HG03521 (cell line): ENCODE data around the gene TBATA.

Experiments
- ATAC-seq: cut with Tn5 transposase; IDR thresholded peaks from one replicate; pipeline ENCODE4 v1.9.1; 2021; ENCODE audit warnings: mild to moderate bottlenecking, moderate library complexity; ENCODE audit not compliant: unreplicated experiment

Gene TBATA

DNA sequence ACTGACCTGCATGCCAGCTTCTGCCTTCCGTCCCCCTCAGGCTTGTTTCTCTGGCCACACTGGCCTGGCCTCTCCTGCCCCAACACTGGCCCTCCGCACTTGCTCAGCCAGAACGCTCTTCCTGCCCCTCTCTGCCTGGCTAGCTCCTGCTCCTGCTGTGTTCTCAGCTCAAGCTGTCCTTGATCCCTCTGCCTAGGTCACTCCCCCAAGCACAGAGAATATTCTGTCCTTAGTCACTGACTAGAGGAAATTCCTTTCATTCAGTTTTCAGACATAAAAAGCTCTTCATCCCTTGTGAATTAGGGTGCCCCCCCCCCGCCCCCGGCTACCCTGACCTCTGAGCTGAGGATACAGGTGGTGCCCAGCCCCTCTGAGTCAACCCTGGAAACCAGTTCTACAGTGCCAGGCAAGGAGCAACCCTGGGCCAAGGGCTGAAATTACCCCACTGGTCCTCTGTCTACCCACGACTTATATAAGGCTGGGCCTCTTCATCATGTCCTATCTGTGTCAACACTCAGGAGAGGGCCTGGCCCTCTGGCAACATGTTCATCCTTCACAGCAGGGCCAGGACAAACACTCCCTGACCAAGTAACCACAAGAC, 23.9 kb upstream of the TBATA start:
- ATAC-seq: no peak

DNA sequence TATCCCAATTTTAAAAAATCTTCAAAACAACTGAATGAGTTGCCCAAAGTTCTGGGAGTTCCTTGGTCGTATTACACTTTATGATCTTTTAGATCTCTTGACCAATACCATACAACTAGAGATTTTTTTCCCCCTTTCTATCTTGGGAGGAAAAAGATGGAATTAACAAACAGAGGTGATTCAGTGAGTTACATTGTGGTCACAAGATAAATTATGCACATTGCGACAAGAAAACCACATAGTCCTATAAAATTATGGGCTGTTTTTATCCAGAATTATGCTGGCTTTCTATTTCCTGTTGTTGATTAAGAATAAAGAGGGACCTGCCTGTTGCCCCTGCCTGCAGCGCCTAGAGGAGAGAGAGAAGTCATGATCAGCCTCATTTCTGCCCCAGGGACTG, 22.4 kb upstream of the TBATA start:
- no peak for ATAC-seq

DNA sequence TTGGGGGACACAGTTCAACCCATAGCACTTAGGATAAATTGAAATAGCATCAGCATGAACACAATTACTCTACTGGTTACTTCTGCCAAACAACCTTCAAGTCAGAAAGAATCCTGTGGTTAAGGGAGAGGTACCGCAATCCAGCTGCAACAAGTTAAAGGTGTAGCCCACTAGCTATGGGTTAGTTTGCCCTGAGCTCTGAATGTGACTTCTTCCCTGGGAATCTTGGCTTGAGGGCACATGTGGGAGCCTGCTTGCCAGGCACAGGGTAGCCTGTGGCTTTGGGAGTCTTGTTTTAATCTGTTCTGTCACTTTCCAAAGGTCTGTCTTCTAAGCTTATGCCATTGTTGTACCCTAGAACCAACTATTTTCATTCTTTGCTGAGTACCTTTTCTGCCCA, 21.7 kb upstream of the TBATA start:
- no peak for ATAC-seq

DNA sequence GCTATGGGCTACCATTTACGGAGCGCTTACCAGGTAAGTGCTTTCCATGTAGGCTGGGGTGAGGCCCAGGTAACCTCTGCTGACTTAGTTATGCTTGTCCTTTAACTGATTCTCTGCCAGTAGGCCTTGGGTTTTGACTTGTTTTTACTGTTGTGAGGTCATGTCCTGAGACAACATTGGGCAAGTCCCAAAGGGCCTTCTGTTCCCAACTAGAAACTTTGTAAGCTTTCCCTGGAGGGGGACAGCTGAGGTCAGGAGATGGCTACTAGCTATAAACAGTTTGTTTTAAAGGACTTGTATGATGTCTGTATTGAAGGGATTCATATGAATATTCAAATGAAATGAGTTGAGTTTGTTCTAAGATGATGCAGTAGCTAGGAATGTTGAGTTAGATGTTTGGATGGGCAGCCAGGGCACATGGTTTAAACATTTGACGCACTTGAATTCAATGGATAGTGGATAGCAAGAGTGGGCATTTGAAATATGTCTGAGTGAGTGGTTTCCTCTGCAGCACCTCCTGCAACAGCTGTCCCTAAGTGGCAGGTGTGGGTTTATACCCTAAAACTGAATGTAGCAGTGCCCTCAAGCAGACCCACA, 20.5 kb upstream of the TBATA start:
- no peak for ATAC-seq

DNA sequence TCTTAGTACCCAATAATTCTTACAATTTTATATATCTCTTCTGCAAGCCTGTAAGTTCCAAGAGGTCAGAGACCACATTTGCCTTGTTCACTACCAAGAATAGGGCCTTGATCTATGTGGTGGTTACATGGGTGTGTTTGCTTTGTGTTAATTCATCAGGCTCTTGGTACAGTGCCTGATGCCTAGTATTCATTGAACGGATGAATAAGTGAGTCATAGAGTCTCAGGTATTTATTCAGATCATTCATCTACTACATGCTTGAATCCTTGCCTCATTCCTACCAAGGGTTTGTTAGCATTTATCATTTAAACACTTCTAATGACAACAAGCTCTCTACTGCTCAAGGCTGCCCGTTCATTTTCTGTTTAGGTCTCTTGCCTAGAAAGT, 19.2 kb upstream of the TBATA start:
- ATAC-seq: no peak

DNA sequence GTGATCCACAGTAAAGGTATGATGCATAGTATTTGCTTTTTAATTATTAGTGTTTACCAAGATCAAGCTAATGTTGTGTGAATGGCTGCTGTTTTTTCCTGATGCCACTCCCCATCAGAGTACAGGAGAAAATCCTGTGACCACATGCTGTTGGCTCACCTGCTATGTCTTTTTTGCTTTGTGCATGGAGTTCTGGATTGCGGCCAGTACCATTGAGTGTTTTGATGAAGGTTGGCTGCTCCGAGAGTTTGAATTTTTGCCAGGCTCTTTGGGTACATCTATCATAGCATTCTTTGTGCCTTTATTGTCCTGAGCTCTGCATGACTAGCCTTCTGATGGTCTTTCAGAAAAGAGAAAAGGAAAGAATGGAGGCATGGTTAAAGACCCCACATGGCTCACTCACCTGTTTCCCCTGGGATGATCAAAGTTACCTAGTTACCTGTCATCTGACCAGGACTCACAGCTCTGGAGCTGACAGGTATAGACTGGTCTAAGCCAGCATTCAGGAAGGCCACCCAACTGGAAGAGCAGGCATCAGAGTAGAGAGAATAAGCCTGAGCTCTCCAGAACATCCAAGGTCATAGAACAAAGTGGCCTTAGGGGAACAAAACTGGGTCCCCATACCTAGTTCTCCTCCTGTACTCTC, 18.7 kb upstream of the TBATA start:
- ATAC-seq: no peak

DNA sequence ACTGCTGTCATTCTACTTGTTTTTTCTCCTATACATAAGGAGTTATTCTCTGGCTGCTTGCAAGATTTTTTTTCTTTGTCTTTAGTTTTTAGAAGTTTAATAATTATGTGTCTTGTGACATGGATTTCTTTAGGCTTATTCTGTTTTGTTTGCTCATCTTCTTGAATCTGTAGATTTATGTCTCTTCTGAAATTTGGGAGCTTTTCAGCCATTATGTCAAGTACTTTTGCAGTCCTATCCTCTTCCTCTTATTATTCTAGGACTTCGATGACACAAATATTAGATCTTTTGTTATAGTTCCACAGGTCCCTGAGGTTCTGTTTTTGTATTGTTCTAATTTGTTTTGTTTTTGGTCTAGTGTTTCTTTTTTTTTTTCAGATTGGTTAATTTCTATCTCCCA, 16.7 kb upstream of the TBATA start:
- ATAC-seq: no peak

DNA sequence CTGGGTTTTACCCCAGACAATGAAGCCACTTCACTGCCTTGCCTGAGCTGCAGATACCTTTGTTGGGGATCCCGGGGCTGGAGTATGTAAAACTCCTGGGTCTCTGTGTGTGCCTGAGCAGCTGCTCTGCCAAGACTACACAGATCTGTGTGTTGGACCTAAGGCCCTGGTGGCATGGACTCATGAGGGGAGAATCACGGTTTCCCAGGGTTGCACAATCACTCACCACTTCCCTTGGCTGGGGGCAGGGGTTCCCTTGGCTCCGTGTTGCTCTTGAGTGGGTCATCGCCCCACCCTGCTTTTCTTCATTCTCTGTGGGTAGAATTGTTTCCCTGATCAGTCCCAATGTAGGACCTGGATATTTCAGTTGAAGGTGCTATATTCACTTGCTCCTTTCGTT, 13.9 kb upstream of the TBATA start:
- no peak for ATAC-seq

DNA sequence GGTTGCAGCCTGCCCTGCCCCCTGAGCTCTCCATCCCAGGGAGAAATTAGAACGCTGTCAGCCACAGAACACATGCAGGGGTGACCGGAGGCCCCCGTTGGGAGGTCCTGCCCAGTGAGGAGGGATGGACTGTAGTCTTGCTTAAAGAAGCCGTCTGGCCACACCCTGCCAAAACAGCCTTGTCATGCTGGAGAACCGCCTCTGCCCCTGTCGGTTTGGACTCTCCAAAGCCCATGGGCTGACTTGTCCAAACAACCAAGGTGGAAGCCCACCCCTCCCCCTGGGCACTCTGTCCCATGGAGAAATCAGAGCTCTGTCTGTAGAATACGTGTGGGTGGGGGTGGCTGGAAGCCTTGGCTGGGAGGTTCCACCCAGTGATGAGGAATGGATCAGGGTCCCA, 12.7 kb upstream of the TBATA start:
- no peak for ATAC-seq

DNA sequence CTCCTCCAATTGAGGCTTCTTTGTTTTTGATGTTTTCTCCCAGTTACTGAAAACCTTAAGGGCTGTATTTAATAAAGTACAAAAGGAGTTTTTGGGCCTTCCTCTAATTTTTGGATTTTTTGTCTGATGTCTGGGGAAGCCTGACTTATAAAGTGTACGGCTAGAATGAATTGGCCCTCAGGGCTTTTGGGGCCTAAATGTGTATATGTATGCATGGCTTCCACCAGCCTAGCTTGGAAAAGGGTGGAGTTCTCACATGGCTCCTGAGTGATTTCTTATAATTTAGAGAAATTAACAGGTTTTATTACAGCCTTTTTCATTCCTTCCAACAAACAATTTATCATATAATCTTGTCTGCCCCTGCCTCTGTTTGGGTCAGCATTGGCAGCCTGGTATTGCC, 10.4 kb upstream of the TBATA start:
- no peak for ATAC-seq

DNA sequence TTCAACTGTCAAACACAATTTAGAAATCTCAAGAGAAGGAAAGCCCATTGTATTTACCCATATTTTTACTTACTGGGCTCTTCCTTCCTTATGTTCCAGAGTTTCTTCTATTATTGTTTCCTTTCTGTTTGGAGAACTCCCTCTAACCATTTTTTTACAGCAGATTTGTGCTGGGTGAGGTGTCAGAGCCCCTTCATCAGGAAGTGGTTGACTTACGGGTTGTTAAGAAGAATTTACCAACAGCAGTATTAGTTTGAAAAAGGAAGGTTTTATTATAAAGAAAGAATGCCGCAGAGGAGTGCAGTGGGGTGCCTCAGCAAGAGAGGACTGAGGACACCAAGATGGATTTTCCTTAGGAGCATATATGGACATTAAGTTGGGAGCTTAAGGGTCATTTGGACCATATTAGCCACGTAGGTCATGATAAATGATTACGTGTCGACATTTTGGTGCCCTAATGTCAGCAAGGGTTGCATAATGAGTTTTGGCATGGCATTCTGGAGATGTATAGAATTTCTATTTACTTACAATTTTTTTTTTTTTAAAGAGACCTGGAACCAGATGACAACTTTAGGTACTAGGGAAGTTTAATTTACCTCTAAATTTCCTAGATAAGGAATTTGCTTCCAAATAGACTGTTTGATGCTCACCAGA, 6.3 kb upstream of the TBATA start:
- ATAC-seq: no peak

DNA sequence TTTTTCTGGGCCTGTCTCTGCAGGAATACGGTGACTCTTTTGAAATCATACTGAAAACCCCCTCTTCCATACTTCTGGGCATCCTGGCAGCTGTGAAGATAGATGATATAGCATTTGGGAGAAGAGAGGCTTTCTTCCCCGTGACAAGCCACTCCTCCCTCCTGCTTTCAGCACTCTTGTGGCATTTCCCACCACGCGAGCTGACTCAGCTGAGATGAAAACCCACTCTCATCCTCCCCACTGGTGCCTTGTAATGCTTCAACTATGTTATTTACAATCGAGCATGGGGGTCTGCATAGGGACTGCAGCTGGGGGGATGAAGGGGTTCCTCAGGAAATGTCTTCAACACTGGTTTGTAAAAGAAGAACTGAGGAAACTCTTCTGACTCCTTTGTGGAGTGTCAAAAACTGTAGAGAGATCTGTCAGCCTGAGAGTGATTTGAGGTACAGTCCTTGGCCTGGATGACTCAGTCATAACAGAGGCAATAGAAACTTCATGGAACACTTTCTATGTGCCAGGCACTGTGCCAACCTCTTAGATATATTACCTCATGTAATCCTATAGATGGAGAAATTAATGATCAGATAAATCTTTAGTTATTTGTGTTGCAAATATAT, 1.7 kb upstream of the TBATA start:
- no peak for ATAC-seq

DNA sequence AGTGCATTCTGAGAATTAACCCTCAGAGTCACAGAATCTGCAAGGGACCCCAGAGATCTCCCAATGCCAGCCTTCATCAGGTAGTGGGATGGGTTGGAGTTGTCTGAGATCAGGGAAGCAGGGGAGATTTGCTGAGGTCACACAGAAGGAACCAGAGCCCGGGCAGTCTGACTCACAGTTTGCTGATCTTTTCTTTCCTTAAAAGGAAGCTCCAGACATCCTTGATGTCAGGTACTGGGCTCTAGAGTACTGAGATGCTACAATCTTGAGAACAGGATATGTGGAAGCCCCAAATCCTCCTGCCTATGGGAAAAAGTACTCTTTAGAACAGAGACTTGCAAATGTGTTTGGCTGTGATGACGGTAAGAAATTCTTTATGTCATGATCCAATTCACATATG, 706 bp downstream of the TBATA start:
- ATAC-seq: no peak

DNA sequence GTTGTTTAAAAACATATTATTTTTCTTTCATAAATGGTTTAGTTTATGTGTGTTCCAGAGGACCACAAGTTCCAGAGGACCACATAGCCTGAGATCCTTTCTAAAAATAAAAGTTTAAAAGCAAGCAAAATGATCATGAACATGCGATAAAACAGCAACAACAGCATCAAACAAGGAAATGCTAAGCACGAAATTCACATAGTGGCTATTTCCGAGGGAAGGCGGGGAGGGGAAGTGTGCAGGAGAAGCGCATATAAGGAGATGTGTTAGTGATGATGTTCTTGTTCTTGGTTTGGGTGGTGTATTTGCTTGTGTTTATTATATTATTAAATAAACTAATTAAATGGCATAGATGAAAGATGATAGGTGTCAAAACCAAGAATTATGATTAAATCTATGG, 1.2 kb downstream of the TBATA start:
- ATAC-seq: no peak

DNA sequence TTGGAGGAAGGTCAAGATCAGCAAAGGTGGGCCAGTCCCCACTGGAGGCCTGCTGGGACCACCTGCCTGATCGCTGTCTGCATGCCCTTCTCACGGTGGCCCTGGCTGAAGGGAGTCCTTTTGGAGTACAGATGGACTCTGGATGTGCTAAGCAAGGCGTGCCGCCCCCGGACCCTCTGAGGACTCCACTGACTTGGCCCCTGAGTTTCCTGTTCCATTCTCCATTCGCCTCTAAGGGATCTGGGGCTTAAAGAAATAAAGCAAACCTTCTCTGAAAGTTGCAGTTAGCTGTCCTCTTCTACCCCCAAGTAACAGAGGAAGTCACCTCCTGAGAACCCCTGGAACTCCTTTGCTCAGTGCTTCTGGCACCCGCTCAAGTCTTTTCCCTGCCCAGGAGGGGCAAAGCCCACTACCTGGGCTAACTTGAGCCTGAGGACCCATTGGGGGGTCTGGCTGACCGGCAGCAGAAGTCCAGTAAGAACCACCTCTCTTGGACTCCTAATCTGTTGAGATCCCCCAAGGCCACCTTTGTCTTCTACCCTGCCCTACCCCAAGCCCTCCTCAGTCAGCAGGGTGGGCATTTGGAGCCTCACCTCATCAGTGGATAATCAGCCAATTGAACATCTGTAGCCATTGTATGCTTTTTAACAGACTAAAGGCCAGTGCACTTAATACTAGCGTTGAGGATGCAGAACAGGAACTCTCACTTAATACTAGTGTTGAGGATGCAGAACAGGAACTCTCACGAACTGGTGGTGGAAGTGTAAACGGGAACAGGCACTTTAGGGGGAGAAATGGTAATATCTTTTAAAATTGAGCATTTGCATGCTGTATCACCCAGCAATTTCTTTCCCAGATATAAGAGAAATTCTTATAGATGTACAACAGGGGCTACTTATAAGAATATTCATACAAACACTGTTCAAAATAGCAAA, 2.2 kb downstream of the TBATA start:
- ATAC-seq: no peak

DNA sequence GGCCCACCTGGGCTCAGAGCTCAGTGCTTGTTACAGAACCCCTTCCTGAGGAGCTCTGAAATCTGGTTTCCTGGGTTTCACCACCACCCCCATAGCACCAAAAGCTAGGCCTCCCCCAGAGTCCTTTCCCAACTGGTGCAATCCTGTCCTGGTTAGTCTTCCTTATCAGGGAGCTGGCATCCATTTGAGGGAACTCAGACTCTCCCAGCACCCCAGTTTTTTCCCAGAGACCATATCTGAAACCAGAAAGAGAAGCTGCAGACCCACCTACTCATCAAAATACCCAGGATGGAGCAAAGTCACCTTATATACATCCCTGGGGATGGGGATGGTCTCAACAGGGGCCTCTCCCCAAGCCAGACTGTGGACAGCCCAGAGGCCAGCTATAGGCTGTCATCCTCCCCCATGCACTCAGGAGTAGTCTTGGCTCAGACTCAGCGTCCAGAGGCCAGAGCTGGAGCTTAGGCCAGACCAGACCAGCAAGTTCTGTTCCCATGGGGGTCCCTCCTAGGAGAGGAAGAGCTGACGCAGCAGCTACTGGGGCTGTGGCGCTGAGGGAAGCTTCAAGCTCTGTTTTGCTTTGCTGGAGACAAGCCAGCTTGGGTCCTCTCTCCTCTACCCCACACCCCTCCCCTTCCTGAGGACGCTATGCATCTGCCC, 3.0 kb downstream of the TBATA start:
- no peak for ATAC-seq

DNA sequence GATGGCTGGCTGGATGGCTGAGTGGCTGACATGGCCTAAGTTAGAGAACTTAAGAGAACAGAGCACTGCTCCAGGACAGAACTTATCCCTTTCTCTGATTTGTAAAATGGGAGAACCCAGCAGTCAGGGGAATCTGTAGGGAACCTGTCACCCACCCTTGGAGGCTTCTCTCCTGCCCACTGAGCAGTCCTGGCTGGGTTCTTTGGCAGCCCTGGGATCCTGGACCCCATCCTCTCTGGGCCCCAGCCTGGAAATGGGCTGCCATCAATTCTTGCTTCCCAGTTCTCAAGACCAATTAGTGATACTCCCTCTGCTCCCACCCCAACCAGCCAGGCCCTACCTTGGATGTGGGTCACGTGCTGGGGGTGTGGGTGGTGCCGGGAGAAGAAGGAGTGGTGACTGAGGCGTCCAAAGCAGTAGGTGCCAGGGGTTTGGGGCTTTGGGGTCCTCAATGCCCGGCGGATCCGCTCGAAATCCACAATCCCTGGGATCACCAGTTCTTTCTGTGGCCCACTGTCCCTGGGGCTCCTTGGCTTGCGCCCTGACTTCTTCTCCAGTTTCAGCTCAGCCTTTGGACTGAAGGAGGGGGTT, 3.6 kb downstream of the TBATA start:
- ATAC-seq: no peak

DNA sequence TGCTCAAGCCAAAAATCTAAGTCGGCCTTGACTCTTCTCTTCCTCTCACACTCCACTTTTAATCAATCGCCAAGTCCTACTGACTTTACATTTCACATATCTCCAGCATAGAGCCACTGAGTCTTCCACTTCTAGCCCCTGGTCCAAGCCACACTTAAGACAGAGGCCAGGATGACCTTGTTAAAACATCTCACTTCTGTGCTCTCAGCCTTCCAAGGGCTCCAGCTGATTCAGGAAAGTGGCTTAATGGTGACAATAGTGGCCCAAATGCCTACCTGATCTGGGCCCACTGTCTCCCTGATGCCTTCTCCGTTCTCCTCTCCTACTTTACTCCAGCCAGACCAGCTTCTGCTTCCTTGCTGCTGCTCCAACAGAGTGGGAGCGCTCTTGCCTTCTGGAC, 4.4 kb downstream of the TBATA start:
- ATAC-seq: no peak

DNA sequence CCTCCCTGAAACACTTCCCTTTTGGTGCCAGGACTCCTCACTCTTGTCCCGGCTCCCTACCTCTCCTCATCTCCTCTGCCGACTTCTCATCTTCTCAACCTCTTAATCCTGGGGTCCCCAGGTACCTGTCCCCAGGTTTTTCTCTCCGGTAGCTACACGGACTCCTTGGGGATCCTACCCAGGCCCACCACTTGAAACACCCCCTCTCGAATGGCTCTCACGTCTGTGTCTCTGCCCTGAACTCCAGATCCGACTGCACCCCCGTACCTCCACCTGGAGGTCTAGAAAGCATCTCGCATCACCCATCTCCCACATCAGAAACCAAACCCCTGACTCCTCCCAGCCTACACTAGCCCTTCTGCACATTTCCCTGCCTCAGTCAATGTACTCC, 4.8 kb downstream of the TBATA start:
- ATAC-seq: no peak
